HL-60 (cell line): Measurements from ENCODE around the gene DAPP1.

ENCODE experiments used
- DNase-seq, 2 experiments: peaks; one replicate each; pipeline ENCODE4 v3.0.0-alpha.2; 2010 to 2020; ENCODE audit warnings: low read depth in 1 of 2, low spot score in 1 of 2
- H3K27ac ChIP-seq: fragments of 250-450 bp; sonication (Bioruptor Pico); replicated peaks from 2 replicates; pipeline ENCODE4 v1.5.1; 2020; ENCODE audit warnings: mild to moderate bottlenecking, moderate library complexity
- H3K27me3 ChIP-seq: fragments of 250-450 bp; sonication (Bioruptor Pico); 2 replicates; pipeline ENCODE4 v1.5.1; 2021; ENCODE audit warnings: mild to moderate bottlenecking, moderate library complexity; ENCODE audit not compliant: insufficient read depth, poor library complexity, severe bottlenecking
- H3K4me3 ChIP-seq: replicated peaks from 2 replicates; pipeline ENCODE4 v1.5.1; 2011; ENCODE audit warnings: mild to moderate bottlenecking, control low read depth, low read length; ENCODE audit not compliant: insufficient read depth
- GABPA ChIP-seq: IDR thresholded peaks from 2 replicates; pipeline ENCODE4 v1.6.1; 2012; ENCODE audit warnings: low read depth
- POLR2AphosphoS5 ChIP-seq: IDR thresholded peaks from 2 replicates; pipeline ENCODE4 v1.6.1; 2012; ENCODE audit warnings: low read depth
- REST ChIP-seq: IDR thresholded peaks from 2 replicates; pipeline ENCODE4 v1.6.1; 2012; ENCODE audit warnings: low read depth; ENCODE audit not compliant: insufficient replicate concordance
- SPI1 ChIP-seq: IDR thresholded peaks from 2 replicates; pipeline ENCODE4 v1.6.1; 2012; ENCODE audit warnings: low read depth, mild to moderate bottlenecking, borderline replicate concordance
- TF ChIP-seq, protein P1 (sequence below): IDR thresholded peaks from one replicate; pipeline ENCODE4 v1.5.1; 2011; ENCODE audit warnings: low read length, control low read depth, inconsistent platforms; ENCODE audit not compliant: insufficient read depth

The DAPP1 gene

DNA sequence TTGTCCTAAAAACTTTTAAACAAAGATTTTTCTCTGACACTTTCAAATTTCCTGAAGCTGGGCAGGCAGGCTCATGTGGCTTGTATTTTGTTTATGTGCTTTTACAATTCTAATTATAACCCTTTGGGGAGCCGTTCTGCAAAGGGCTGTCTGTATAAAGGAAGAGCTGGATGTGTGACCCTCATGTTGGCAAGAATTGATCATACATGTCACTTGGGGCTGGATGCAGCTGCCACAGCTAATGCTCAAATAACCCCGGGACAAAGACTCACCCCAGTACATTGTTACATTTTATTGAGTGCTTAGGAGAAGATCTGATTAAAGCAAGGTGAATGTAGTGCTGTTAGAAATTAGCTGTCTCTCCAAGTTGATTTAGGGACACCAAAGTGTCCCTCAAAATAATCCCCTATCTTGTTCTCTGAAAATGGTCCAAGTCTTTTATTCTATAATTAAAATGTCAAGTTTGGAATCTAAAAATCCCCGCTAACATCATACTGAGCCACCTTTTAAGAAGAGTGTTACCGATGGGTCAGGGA lies 13.0 kb upstream of the DAPP1 start:
- Histone ChIP-seq H3K27me3 (no peaks in the 10 kb centered on the region), H3K4me3 (no peak overlapping the region), H3K27ac (no peak overlapping the region)
- no peak for TF ChIP-seq GABPA
- no peak for TF ChIP-seq POLR2AphosphoS5
- no peak for TF ChIP-seq SPI1
- TF ChIP-seq, protein P1, sequence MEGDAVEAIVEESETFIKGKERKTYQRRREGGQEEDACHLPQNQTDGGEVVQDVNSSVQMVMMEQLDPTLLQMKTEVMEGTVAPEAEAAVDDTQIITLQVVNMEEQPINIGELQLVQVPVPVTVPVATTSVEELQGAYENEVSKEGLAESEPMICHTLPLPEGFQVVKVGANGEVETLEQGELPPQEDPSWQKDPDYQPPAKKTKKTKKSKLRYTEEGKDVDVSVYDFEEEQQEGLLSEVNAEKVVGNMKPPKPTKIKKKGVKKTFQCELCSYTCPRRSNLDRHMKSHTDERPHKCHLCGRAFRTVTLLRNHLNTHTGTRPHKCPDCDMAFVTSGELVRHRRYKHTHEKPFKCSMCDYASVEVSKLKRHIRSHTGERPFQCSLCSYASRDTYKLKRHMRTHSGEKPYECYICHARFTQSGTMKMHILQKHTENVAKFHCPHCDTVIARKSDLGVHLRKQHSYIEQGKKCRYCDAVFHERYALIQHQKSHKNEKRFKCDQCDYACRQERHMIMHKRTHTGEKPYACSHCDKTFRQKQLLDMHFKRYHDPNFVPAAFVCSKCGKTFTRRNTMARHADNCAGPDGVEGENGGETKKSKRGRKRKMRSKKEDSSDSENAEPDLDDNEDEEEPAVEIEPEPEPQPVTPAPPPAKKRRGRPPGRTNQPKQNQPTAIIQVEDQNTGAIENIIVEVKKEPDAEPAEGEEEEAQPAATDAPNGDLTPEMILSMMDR: no peak
- TF ChIP-seq REST: no peak
- no peak for DNase-seq

- no peak for DNase-seq
- TF ChIP-seq REST: no peak
- no peak for TF ChIP-seq GABPA
- no peak for TF ChIP-seq SPI1
- TF ChIP-seq POLR2AphosphoS5: no peak
- TF ChIP-seq, protein P1: no peak
- Histone ChIP-seq H3K27ac (no peak overlapping the region), H3K4me3 (no peak overlapping the region), H3K27me3 (no peaks in the 10 kb centered on the region)
Measured at GRCh38 chr4:99806545-99806944, 10.1 kb upstream of the DAPP1 start.

DNA sequence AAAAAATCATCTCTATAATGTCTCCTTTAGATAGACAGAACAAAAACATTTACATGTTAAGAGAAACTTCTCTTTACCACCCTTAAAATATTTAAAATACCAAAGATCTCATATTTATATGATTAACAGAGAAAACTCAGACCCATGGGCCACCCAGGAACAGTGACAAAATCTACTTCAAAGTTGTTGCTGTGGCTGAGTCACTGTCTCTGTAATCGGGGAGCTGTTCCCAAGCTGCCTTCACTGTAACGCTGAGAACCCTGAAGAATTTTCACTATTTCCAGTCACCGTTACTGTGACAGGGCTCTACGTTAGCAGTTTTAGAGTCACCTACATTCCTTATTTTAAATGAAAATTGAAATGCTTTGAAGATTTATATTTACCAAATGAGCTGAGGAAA lies 9.0 kb upstream of the DAPP1 start:
- H3K27ac ChIP-seq: no peak overlapping the region
- no peak overlapping the region for H3K4me3 ChIP-seq
- DNase-seq: no peak
- TF ChIP-seq SPI1 (no peak), POLR2AphosphoS5 (no peak), REST (no peak), GABPA (no peak)
- TF ChIP-seq, protein P1: no peak
- H3K27me3 ChIP-seq: no peaks in the 10 kb centered on the region
